ENCODE measurements around the gene QSER1.
"Not testable (repeated sequence)": the region's sequence is repeated elsewhere in the genome, so short reads cannot be mapped to it uniquely, and the experiment has no call there.

QSER1 gene

GRCh38 chr11:33027846-33028536 is 135.4 kb downstream of the QSER1 start:
- no peak for DNase-seq (ENCODE audit: low read depth, low spot score)
- no peak for TF ChIP-seq CTCF (IDR thresholded peaks at IDR 0.05; ENCODE audit: low read depth, low read length)
- in situ Hi-C loops (cut with HindIII; ENCODE audit: low sequenced_read_pairs), result no loop called here
- no peak overlapping the region for H3K4me3 ChIP-seq (ENCODE audit: low read depth, low read length)

- no peak for TF ChIP-seq CTCF (IDR thresholded peaks at IDR 0.05; ENCODE audit: low read depth, low read length)
- in situ Hi-C loops (cut with HindIII; ENCODE audit: low sequenced_read_pairs), result no loop called here
- no peak overlapping the region for H3K4me3 ChIP-seq (ENCODE audit: low read depth, low read length)
- DNase-seq (ENCODE audit: low read depth, low spot score), result no peak
Observed at GRCh38 chr11:33028537-33028914, 135.9 kb downstream of the QSER1 start.

GRCh38 chr11:33029218-33029617 is 136.6 kb downstream of the QSER1 start:
- H3K4me3 ChIP-seq (ENCODE audit: low read depth, low read length); DNase-seq (ENCODE audit: low read depth, low spot score); in situ Hi-C loops (cut with HindIII; ENCODE audit: low sequenced_read_pairs): not testable (repeated sequence)

Measured in astrocyte of the spinal cord (primary cell).